GM12878 (cell line): ENCODE measurements around the gene NTF4. TPM values are rescaled to one million over a fixed set of nuclear protein-coding genes. Genes with fewer than 3 reads are reported as not detected.

ENCODE experiments used
- ATAC-seq: fragments of 200-7000 bp; cut with Tn5 transposase; 3 replicates; pipeline ENCODE4 v1.9.1; 2020; ENCODE audit warnings: mild to moderate bottlenecking, moderate library complexity
- BruUV-seq: library from RNA; stranded (reverse); fragments of 400-500 nt; replicated peaks from 2 replicates; lab custom pipeline; 2021; lab: Mats Ljungman, UMichigan
- CTCF ChIA-PET: fragments of 300-600 bp; sonication (Branson Sonifier 250); formaldehyde crosslinking; extraction: SDS; loops from one replicate; lab custom pipeline; 2021; ENCODE audit warnings: inconsistent platforms; lab: Yijun Ruan, JAX
- POLR2A ChIA-PET: fragments of 350-600 bp; formaldehyde crosslinking; extraction: SDS; loops from one replicate; lab custom pipeline; 2021; ENCODE audit warnings: inconsistent platforms; lab: Charles Lee
- RAD21 ChIA-PET: fragments of 300-600 bp; sonication (Branson Sonifier 250); formaldehyde crosslinking; loops from one replicate; lab custom pipeline; 2023; ENCODE audit warnings: antibody characterized with exemption; ENCODE audit not compliant: unreplicated experiment; lab: Charles Lee
- SMC1A ChIA-PET: fragments of 300-600 bp; sonication (Branson Sonifier 250); formaldehyde crosslinking; loops from one replicate; lab custom pipeline; 2023; ENCODE audit not compliant: unreplicated experiment, uncharacterized antibody; lab: Charles Lee
- DNase-seq: peaks from one replicate; pipeline ENCODE4 v3.0.0-alpha.2; 2011; ENCODE audit warnings: low read depth, low spot score
- FAIRE-seq: peaks from 3 replicates; lab custom pipeline; 2011; peaks lifted over from hg19 to GRCh38; lab: Jason Lieb, UNC
- H2AFZ ChIP-seq: 2 replicates; pipeline ENCODE4 v1.6.0; 2011; ENCODE audit warnings: low read depth, low read length, control low read depth; ENCODE audit not compliant: control insufficient read depth
- H3K27ac ChIP-seq: 2 replicates; pipeline ENCODE4 v1.5.1; 2011; ENCODE audit warnings: control low read depth; ENCODE audit not compliant: control insufficient read depth, insufficient read depth
- H3K27me3 ChIP-seq, 2 experiments: replicated peaks in 1 of 2; 2 replicates each; pipeline versions ENCODE4 v1.6.0 to v1.6.1; 2011; ENCODE audit warnings: low read length in 1 of 2; ENCODE audit not compliant: control insufficient read depth in 2 of 2, insufficient read depth in 2 of 2
- H3K36me3 ChIP-seq, 2 experiments: 2 replicates each; pipeline ENCODE4 v1.5.1; 2011; ENCODE audit warnings: low read length in 1 of 2; ENCODE audit not compliant: control insufficient read depth in 2 of 2, insufficient read depth in 2 of 2
- H3K4me1 ChIP-seq: 2 replicates; pipeline ENCODE4 v1.6.1; 2011; ENCODE audit warnings: mild to moderate bottlenecking, low read length, moderate library complexity, mixed read lengths; ENCODE audit not compliant: control insufficient read depth, insufficient read depth
- H3K4me2 ChIP-seq: 2 replicates; pipeline ENCODE4 v1.6.0; 2011; ENCODE audit warnings: control low read depth; ENCODE audit not compliant: control insufficient read depth, insufficient read depth
- H3K4me3 ChIP-seq: fragments of 200-600 bp; sonication (generic); 2 replicates; pipeline ENCODE4 v1.5.1; 2016
- H3K79me2 ChIP-seq: 2 replicates; pipeline ENCODE4 v1.6.0; 2011; ENCODE audit warnings: low read length; ENCODE audit not compliant: control insufficient read depth, insufficient read depth
- H3K9ac ChIP-seq: 2 replicates; pipeline ENCODE4 v1.8.0; 2011; ENCODE audit warnings: low read length, control low read depth, mixed read lengths; ENCODE audit not compliant: control insufficient read depth, insufficient read depth
- H3K9me3 ChIP-seq: replicated peaks from 3 replicates; pipeline ENCODE4 v1.5.1; 2011; ENCODE audit warnings: mild to moderate bottlenecking, low read length; ENCODE audit not compliant: control insufficient read depth, insufficient read depth
- H4K20me1 ChIP-seq: 2 replicates; pipeline ENCODE4 v1.6.0; 2011; ENCODE audit not compliant: control insufficient read depth, insufficient read depth
- BCL3 ChIP-seq: IDR thresholded peaks from 2 replicates; pipeline ENCODE4 v1.6.1; 2011; ENCODE audit warnings: borderline replicate concordance, low read depth, mild to moderate bottlenecking, moderate library complexity, low read length; ENCODE audit not compliant: insufficient read depth, poor library complexity, severe bottlenecking
- CHD2 ChIP-seq: IDR thresholded peaks from 2 replicates; pipeline ENCODE4 v1.6.1; 2011; ENCODE audit warnings: low read depth, low read length, improper control_type of control experiment, borderline replicate concordance
- EP300 ChIP-seq, 2 experiments: fragments of 150-350 bp in 1 of 2; IDR thresholded peaks; 2 replicates each; pipeline ENCODE4 v1.6.1; 2011 to 2012; ENCODE audit warnings: low read depth in 2 of 2, low read length in 2 of 2, borderline replicate concordance in 1 of 2, improper control_type of control experiment in 1 of 2, inconsistent platforms in 1 of 2; ENCODE audit not compliant: control insufficient read depth in 1 of 2
- MYB ChIP-seq: fragments of 150-350 bp; IDR thresholded peaks from 2 replicates; pipeline ENCODE4 v1.6.1; 2014; ENCODE audit warnings: mild to moderate bottlenecking, low read depth, low read length, borderline replicate concordance
- NR2F1 ChIP-seq: fragments of 450-650 bp; conservative IDR thresholded peaks from 2 replicates; pipeline ENCODE4 v1.6.1; 2017; ENCODE audit warnings: mild to moderate bottlenecking
- POLR2A ChIP-seq: IDR thresholded peaks from 2 replicates; pipeline ENCODE4 v1.6.1; 2011; ENCODE audit warnings: low read depth, mild to moderate bottlenecking, low read length
- WGBS: methylation state at CpG from one replicate; pipeline ENCODE4 v1.1.6; 2016; ENCODE audit warnings: low lambda C conversion rate; ENCODE audit not compliant: insufficient replicate concordance, insufficient coverage; ENCODE audit errors: missing lambda C conversion rate; 5-methylcytosine and 5-hydroxymethylcytosine counted together
- in situ Hi-C: fragments of 300-500 bp; cut with MboI; formaldehyde crosslinking; loops from 9 replicates; pipeline ENCODE4 v1.14.3; 2018; ENCODE audit warnings: mixed read lengths
- intact Hi-C: fragments of 100-400 bp; cut with micrococcal nuclease; formaldehyde crosslinking; loops from one replicate; pipeline ENCODE4 v1.14.2; 2022; ENCODE audit not compliant: unreplicated experiment
- polyA plus RNA-seq, 11 experiments: library from polyadenylated mRNA; depleted of rRNA in 4 of 11; unstranded in 6 of 11; stranded (reverse) in 5 of 11; fragments of >200 nt; fragmentation: Nextera tagmentation in 4 of 11; fragmentation: Illumina TruSeq in 1 of 11; extraction: Ambion mirVana in 4 of 11; extraction: Trizol in 1 of 11; gene quantifications; 1 replicate in 1 of 11; 2 replicates in 10 of 11; pipeline versions ENCODE4 v1.2.1 to v1.2.3, GENCODE V29; 2011 to 2016; ENCODE audit warnings: inconsistent platforms in 2 of 11, missing spikeins in 2 of 11, low read depth in 1 of 11
- total RNA-seq, 4 experiments: library from RNA; depleted of rRNA in 3 of 4; stranded (reverse); fragments of >200 nt in 3 of 4; fragmentation: Illumina TruSeq in 1 of 4; extraction: Trizol in 1 of 4; gene quantifications; 2 replicates each; pipeline versions ENCODE4 v1.2.1 to v1.2.3, GENCODE V29; 2013 to 2021
- TF ChIP-seq, protein P1 (sequence below): fragments of 450-650 bp; IDR thresholded peaks from 2 replicates; pipeline ENCODE4 v1.6.1; 2016; ENCODE audit warnings: mild to moderate bottlenecking, moderate library complexity, borderline replicate concordance

The NTF4 gene
- total and polyA plus RNA-seq, 10 of the 15 experiments (the other 5 are each of a cell fraction or from before 2014, with no cell fraction given) = not detected

DNA sequence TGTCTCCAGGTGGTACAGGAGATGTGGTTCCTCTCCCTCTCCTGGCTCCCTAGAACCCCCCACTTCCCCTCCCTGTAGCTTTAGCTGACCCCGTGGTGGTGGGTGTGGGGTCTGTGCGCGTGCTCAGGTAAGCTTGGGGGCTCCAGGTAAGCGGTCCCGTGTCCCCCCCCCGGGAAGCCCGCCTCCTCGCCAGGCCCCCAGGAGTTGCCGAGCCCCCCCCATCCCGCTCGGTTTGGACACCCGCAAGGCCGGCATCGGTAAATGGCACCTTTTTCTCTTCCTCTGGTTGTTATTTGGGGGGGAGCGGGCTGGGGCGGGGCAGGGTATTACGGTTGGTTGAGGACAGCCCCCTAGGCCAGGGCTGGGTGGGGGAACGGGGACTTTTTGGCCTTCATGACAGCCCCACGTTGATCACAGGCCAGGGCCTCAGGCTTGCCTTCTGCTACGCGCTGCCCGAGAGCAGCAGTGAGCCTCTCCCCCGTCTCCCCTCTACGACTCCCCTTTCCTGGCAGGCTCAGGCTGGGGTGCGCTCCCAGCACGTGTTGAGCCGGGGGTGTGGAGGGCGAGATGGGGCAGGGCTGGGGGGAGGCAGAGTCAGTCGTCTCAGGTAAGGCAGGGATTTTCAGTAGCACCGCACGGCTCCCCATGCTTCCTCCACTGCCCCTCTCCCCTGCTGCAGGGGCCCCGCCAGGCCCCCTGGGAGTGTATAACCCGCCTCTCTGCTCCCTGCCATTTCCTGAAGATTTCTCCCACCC, 38.9 kb upstream of the NTF4 start:
- Histone ChIP-seq H3K4me2 (no peak overlapping the region), H3K9me3 (no peaks in the 10 kb centered on the region), H3K9ac (no peak overlapping the region), H3K27me3 (no peaks in the 10 kb centered on the region), H4K20me1 (no peaks in the 10 kb centered on the region), H3K4me1 (no peaks in the 10 kb centered on the region), H3K79me2 (no peaks in the 10 kb centered on the region; the same call in 1 of the 2 replicates), H2AFZ (no peak overlapping the region), H3K4me3 (no peak overlapping the region), H3K36me3 (peaks cover 13 to 60% of the 10 kb centered on the region in 2 experiments), H3K27ac (no peak overlapping the region)
- in situ Hi-C loops (no loop called here), intact Hi-C loops (no loop called here)
- no peak for FAIRE-seq
- ChIA-PET RAD21 (no interaction called here), POLR2A (no interaction called here), CTCF (interaction anchor here (1.4 kb wide), 1 partner anchor 95 kb away, joined by 5 read pairs; no protein-coding TSS in a partner anchor), SMC1A (interaction anchor here (0.6 kb wide), 1 partner anchor 114 kb away, joined by 3 read pairs; no protein-coding TSS in a partner anchor)
- WGBS = 86% methylated on average over 24 of the region's 33 CpGs
- ATAC-seq = no peak
- BruUV-seq = TSS peak; percentile 15
- TF ChIP-seq POLR2A = peak; percentile 7; the same call in 1 of the 2 replicates
- no peak for TF ChIP-seq BCL3
- TF ChIP-seq CHD2 = no peak
- TF ChIP-seq EP300 (IDR thresholded peaks at IDR 0.05; ENCODE audit: borderline replicate concordance in 1 of 2, control insufficient read depth in 1 of 2, low read depth in 2 of 2, low read length in 2 of 2) = no peak
- TF ChIP-seq, protein P1, sequence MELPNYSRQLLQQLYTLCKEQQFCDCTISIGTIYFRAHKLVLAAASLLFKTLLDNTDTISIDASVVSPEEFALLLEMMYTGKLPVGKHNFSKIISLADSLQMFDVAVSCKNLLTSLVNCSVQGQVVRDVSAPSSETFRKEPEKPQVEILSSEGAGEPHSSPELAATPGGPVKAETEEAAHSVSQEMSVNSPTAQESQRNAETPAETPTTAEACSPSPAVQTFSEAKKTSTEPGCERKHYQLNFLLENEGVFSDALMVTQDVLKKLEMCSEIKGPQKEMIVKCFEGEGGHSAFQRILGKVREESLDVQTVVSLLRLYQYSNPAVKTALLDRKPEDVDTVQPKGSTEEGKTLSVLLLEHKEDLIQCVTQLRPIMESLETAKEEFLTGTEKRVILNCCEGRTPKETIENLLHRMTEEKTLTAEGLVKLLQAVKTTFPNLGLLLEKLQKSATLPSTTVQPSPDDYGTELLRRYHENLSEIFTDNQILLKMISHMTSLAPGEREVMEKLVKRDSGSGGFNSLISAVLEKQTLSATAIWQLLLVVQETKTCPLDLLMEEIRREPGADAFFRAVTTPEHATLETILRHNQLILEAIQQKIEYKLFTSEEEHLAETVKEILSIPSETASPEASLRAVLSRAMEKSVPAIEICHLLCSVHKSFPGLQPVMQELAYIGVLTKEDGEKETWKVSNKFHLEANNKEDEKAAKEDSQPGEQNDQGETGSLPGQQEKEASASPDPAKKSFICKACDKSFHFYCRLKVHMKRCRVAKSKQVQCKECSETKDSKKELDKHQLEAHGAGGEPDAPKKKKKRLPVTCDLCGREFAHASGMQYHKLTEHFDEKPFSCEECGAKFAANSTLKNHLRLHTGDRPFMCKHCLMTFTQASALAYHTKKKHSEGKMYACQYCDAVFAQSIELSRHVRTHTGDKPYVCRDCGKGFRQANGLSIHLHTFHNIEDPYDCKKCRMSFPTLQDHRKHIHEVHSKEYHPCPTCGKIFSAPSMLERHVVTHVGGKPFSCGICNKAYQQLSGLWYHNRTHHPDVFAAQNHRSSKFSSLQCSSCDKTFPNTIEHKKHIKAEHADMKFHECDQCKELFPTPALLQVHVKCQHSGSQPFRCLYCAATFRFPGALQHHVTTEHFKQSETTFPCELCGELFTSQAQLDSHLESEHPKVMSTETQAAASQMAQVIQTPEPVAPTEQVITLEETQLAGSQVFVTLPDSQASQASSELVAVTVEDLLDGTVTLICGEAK = no peak
- no peak for TF ChIP-seq MYB
- TF ChIP-seq NR2F1 = no peak
- no peak for DNase-seq
